Upper lobe of left lung (tissue), 4 donors: ENCODE measurements around the gene TRDMT1.

ENCODE experiments used
- EP300 ChIP-seq, 4 donors: sonication (generic); formaldehyde crosslinking; IDR thresholded peaks; one replicate each; pipeline ENCODE4 v1.5.1; 2017; ENCODE audit warnings: antibody characterized with exemption in 4 of 4, control low read depth in 2 of 4
- POLR2AphosphoS5 ChIP-seq, 2 donors: sonication (generic); formaldehyde crosslinking; IDR thresholded peaks; one replicate each; pipeline ENCODE4 v1.5.1; 2017; ENCODE audit warnings: antibody characterized with exemption in 2 of 2

DNA sequence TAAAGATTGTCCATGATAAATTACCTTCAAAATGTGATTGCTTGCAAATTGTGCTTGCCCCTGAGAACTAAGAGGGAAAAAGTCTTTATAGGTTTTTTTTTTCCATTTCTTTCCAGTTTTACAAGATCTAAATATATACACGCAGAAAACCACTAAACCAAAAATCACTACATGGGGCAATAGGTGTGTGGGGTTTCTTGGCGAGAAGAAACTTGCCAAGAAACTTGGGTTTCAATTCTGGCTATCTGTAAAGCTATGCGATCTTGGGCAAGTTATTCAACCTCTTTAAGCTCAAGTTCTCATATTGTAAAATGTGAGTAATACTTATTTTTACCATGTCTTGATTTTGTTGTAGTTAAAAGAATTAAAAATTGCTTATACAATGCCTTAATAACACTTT is 88.9 kb downstream of the TRDMT1 start:
- no peak for TF ChIP-seq POLR2AphosphoS5 (IDR thresholded peaks at IDR 0.05)
- TF ChIP-seq EP300 (IDR thresholded peaks at IDR 0.05): no peak
